Amniotic epithelial cell (primary cell): ENCODE results near the gene AQP7.
A peak's percentile ranks its signal among the peaks of the same experiment; 100 is the strongest.
"Not testable (repeated sequence)": the region's sequence is repeated elsewhere in the genome, so short reads cannot be mapped to it uniquely, and the experiment has no call there.

Source experiments
- DNase-seq: peaks from one replicate; pipeline ENCODE4 v3.0.0-alpha.2; 2010; ENCODE audit warnings: low read depth

AQP7 gene

GRCh38 chr9:33433871-33434270 lies 31.5 kb upstream of the AQP7 start:
- DNase-seq = no peak

- DNase-seq = no peak
These were observed 29.1 kb upstream of the AQP7 start for GRCh38 chr9:33431420-33431819.

GRCh38 chr9:33430942-33431341 lies 28.6 kb upstream of the AQP7 start:
- DNase-seq = peak; percentile 54

GRCh38 chr9:33429256-33429985 lies 27.1 kb upstream of the AQP7 start:
- peak; percentile 56 for DNase-seq

GRCh38 chr9:33426843-33427293 lies 24.5 kb upstream of the AQP7 start:
- DNase-seq = no peak

GRCh38 chr9:33425128-33425533 lies 22.8 kb upstream of the AQP7 start:
- no peak for DNase-seq

- DNase-seq = not testable (repeated sequence)
These were observed 22.1 kb upstream of the AQP7 start for GRCh38 chr9:33424492-33424891.

- DNase-seq = not testable (repeated sequence)
These were observed 21.7 kb upstream of the AQP7 start for GRCh38 chr9:33424043-33424442.

GRCh38 chr9:33419708-33420303 lies 17.4 kb upstream of the AQP7 start:
- no peak for DNase-seq

GRCh38 chr9:33418090-33418489 lies 15.7 kb upstream of the AQP7 start:
- DNase-seq = no peak

GRCh38 chr9:33416996-33417395 lies 14.6 kb upstream of the AQP7 start:
- DNase-seq = no peak

GRCh38 chr9:33415501-33416038 lies 13.2 kb upstream of the AQP7 start:
- DNase-seq = peak; percentile 31

- no peak for DNase-seq
These were observed 12.6 kb upstream of the AQP7 start for GRCh38 chr9:33414889-33415500.

- no peak for DNase-seq
These were observed 11.9 kb upstream of the AQP7 start for GRCh38 chr9:33414268-33414667.

GRCh38 chr9:33408087-33408486 lies 5.7 kb upstream of the AQP7 start:
- DNase-seq = no peak

- DNase-seq = no peak
These were observed 4.7 kb upstream of the AQP7 start for GRCh38 chr9:33407061-33407460.

GRCh38 chr9:33404788-33405362 lies 2.5 kb upstream of the AQP7 start:
- DNase-seq = peak; percentile 37

GRCh38 chr9:33403941-33404787 lies 1.8 kb upstream of the AQP7 start:
- no peak for DNase-seq

- not testable (repeated sequence) for DNase-seq
These were observed 559 bp downstream of the AQP7 start for GRCh38 chr9:33401809-33402208.

- DNase-seq = not testable (repeated sequence)
These were observed 3.3 kb downstream of the AQP7 start for GRCh38 chr9:33399047-33399446.

- DNase-seq = not testable (repeated sequence)
These were observed 4.6 kb downstream of the AQP7 start for GRCh38 chr9:33397801-33398200.
